Measurements from ENCODE around the gene OR10Z1.

Gene OR10Z1

GRCh38 chr1:158607296-158607695 is 2.2 kb downstream of the OR10Z1 start:
- H3K4me1 ChIP-seq: no peaks in the 10 kb centered on the region
- H3K27ac ChIP-seq: no peak overlapping the region
- TF ChIP-seq CTCF (IDR thresholded peaks at IDR 0.05): no peak
- H3K9me3 ChIP-seq: no peaks in the 10 kb centered on the region
- no peaks in the 10 kb centered on the region for H3K27me3 ChIP-seq
- DNase-seq: no peak
- H3K36me3 ChIP-seq: no peaks in the 10 kb centered on the region
- intact Hi-C loops (cut with DNase I; ENCODE audit: low total_unique reads): no loop called here
- H3K4me3 ChIP-seq: no peak overlapping the region

DNA sequence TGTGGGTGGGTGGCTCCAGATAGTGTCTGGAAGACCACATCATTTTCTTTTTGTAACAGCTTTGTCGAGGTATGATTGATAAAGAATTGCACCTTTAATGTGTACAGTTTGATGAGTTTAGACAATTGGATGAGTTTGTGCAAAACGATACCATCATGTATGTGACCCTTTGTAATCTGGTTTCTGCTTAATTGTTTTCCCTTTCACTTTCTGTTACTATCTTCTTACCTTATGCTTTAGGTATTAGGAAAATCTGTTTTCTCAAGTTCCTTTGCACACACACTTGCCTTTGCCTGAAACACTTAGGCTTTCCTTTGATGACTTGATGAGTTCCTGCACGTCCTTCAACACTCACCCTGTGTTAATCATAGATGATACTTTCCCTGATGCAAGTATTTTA is 6.8 kb downstream of the OR10Z1 start:
- no peak for TF ChIP-seq CTCF (IDR thresholded peaks at IDR 0.05)
- H3K27me3 ChIP-seq: no peaks in the 10 kb centered on the region
- no peak overlapping the region for H3K27ac ChIP-seq
- H3K36me3 ChIP-seq: no peaks in the 10 kb centered on the region
- H3K9me3 ChIP-seq: no peaks in the 10 kb centered on the region
- no peak for DNase-seq
- intact Hi-C loops (cut with DNase I; ENCODE audit: low total_unique reads): no loop called here
- H3K4me1 ChIP-seq: no peaks in the 10 kb centered on the region
- H3K4me3 ChIP-seq: no peak overlapping the region

DNA sequence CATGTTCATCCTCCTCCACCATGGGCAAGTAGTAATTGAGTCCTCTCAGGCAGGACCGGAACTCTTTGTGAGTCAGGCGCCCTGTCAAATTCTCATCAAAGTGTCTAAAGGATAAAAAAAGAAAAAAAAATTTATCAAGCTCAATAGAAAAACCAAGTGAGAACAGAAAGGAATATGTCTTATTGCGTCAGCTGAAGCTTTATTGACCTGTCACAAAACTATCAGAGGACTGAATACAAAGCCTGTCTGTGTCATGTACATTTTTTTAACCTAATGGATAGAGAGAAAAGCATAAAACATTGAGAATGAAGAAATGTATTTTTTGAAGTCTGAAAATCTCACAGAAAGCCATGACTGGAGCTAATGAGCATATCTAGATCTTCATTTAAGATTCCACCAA is 8.7 kb downstream of the OR10Z1 start:
- DNase-seq: no peak

DNA sequence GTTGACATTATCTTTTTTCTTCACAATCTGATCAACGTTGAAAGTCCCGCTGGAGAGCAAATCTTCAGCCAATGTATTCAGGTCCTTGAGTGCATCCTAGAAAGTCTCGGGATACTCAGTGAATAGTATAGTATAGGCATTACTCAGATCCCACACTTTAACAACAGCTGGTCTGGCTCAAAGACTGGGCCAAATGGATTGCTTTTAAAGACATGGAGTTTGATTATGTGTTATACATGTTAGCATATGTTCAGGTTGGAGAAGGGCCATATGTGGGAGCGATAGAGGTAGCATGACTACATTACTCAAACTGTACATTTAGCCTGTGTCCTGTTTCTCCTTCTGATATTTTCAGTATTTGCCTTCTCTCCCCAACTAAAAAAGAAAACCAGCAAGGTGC is 33.1 kb downstream of the OR10Z1 start:
- no peak overlapping the region for H3K4me3 ChIP-seq

More for the DNA sequence above, 8.7 kb downstream of the OR10Z1 start:
- no peak overlapping the region for H3K4me3 ChIP-seq
- H3K27me3 ChIP-seq: no peaks in the 10 kb centered on the region
- no peak for TF ChIP-seq CTCF (IDR thresholded peaks at IDR 0.05)
- no peaks in the 10 kb centered on the region for H3K4me1 ChIP-seq
- no peaks in the 10 kb centered on the region for H3K36me3 ChIP-seq
- H3K9me3 ChIP-seq: no peaks in the 10 kb centered on the region
- intact Hi-C loops (cut with DNase I; ENCODE audit: low total_unique reads): no loop called here
- H3K27ac ChIP-seq: no peak overlapping the region

GRCh38 chr1:158638904-158639303 is 33.8 kb downstream of the OR10Z1 start:
- no peaks in the 10 kb centered on the region for H3K36me3 ChIP-seq
- H3K9me3 ChIP-seq: no peaks in the 10 kb centered on the region
- no peaks in the 10 kb centered on the region for H3K27me3 ChIP-seq
- no peaks in the 10 kb centered on the region for H3K4me1 ChIP-seq
- DNase-seq: no peak
- intact Hi-C loops (cut with DNase I; ENCODE audit: low total_unique reads): no loop called here
- no peak for TF ChIP-seq CTCF (IDR thresholded peaks at IDR 0.05)
- no peak overlapping the region for H3K27ac ChIP-seq
- no peak overlapping the region for H3K4me3 ChIP-seq

More for the DNA sequence above, 33.1 kb downstream of the OR10Z1 start:
- Histone ChIP-seq H3K27me3 (no peaks in the 10 kb centered on the region), H3K27ac (no peak overlapping the region), H3K36me3 (no peaks in the 10 kb centered on the region), H3K4me1 (no peaks in the 10 kb centered on the region), H3K9me3 (no peaks in the 10 kb centered on the region)
- TF ChIP-seq CTCF (IDR thresholded peaks at IDR 0.05): no peak
- DNase-seq: no peak
- intact Hi-C loops (cut with DNase I; ENCODE audit: low total_unique reads): no loop called here

- no peak for TF ChIP-seq CTCF (IDR thresholded peaks at IDR 0.05)
- Histone ChIP-seq H3K4me1 (no peaks in the 10 kb centered on the region), H3K9me3 (no peaks in the 10 kb centered on the region), H3K27me3 (no peaks in the 10 kb centered on the region), H3K36me3 (no peaks in the 10 kb centered on the region), H3K4me3 (no peak overlapping the region), H3K27ac (no peak overlapping the region)
- intact Hi-C loops (cut with DNase I; ENCODE audit: low total_unique reads): no loop called here
- DNase-seq: no peak
Measured at GRCh38 chr1:158644449-158644848, 39.4 kb downstream of the OR10Z1 start.
